GM04503 (cell line): ENCODE measurements around the gene HMCES.
"Not testable (repeated sequence)": the region's sequence is repeated elsewhere in the genome, so short reads cannot be mapped to it uniquely, and the experiment has no call there.

Experiments
- DNase-seq: peaks from one replicate; pipeline ENCODE4 v3.0.0-alpha.2; 2012; ENCODE audit warnings: low read depth

The HMCES gene

GRCh38 chr3:129347458-129347845 is 68.8 kb downstream of the HMCES start:
- DNase-seq, result no peak

GRCh38 chr3:129348734-129349133 is 70.1 kb downstream of the HMCES start:
- DNase-seq, result no peak

DNA sequence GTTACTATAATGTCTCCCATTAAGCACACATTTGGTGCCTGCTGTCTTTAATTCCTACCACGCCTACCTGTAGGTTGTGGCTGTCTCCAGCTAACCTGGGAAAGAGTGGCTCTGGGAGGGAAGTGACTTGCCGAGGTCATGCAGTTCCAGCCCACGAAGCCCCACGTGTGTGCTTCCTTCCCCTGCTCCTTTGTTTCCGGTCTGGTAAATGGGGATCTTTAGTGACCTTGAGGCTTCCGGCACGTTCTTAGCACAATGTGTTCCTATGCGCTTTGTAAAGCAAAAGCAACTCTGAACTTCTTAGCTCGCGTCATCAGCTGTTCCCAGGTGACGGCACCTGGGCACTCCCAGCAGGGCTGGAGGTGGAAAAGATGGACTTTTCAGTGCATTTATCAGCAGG is 70.5 kb downstream of the HMCES start:
- DNase-seq, result not testable (repeated sequence)

GRCh38 chr3:129349791-129350190 is 71.1 kb downstream of the HMCES start:
- DNase-seq, result no peak

GRCh38 chr3:129352045-129352444 is 73.4 kb downstream of the HMCES start:
- no peak for DNase-seq

- DNase-seq, result no peak
Measured at GRCh38 chr3:129352650-129353588, 74.2 kb downstream of the HMCES start.

DNA sequence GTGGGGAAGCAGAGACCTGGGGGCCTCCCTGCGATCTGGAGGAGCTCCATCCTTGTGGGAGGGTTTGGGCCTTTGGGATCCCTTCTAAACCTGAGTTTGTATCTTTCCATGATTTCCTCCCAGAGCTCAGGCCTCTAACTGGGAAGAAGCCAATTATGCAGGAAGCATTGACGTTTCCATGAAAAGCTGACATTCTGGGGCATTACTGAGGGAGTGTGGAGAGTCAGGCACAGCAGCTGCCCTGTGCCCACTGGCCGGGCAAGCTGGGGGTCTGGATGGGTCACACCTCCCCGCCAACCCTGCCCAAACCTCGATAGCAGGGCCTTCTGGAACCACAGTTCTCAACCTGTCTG is 74.9 kb downstream of the HMCES start:
- DNase-seq, result no peak
